Loucy (cell line): ENCODE measurements around the gene MRPL18.

Experiments
- EZH2phosphoT487 ChIP-seq: fragments of 200-600 bp; IDR thresholded peaks from 2 replicates; pipeline ENCODE4 v1.6.1; 2018; ENCODE audit warnings: antibody characterized with exemption, mild to moderate bottlenecking, moderate library complexity, borderline replicate concordance
- TF ChIP-seq, protein P1 (sequence below): fragments of 200-600 bp; sonication (generic); conservative IDR thresholded peaks from 2 replicates; pipeline ENCODE4 v1.5.1; 2014; ENCODE audit warnings: mild to moderate bottlenecking, antibody characterized with exemption, low read length

GRCh38 chr6:159754959-159755914 lies 35.0 kb upstream of the MRPL18 start:
- TF ChIP-seq, protein P1, sequence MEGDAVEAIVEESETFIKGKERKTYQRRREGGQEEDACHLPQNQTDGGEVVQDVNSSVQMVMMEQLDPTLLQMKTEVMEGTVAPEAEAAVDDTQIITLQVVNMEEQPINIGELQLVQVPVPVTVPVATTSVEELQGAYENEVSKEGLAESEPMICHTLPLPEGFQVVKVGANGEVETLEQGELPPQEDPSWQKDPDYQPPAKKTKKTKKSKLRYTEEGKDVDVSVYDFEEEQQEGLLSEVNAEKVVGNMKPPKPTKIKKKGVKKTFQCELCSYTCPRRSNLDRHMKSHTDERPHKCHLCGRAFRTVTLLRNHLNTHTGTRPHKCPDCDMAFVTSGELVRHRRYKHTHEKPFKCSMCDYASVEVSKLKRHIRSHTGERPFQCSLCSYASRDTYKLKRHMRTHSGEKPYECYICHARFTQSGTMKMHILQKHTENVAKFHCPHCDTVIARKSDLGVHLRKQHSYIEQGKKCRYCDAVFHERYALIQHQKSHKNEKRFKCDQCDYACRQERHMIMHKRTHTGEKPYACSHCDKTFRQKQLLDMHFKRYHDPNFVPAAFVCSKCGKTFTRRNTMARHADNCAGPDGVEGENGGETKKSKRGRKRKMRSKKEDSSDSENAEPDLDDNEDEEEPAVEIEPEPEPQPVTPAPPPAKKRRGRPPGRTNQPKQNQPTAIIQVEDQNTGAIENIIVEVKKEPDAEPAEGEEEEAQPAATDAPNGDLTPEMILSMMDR, result no peak
- TF ChIP-seq EZH2phosphoT487, result no peak
